DLD1 (cell line): Measurements from ENCODE around the gene KIF3C.
"Not testable (repeated sequence)": the region's sequence is repeated elsewhere in the genome, so short reads cannot be mapped to it uniquely, and the experiment has no call there.

Experiments used
- in situ Hi-C: cut with HindIII; loops from 2 replicates; pipeline ENCODE4 v1.10.0; 2017; ENCODE audit warnings: low sequenced_read_pairs

Gene KIF3C

GRCh38 chr2:26000561-26001082, 18.3 kb upstream of the KIF3C start:
- in situ Hi-C loops, result no loop called here

- in situ Hi-C loops, result not testable (repeated sequence)
These were observed 17.1 kb upstream of the KIF3C start for GRCh38 chr2:25999406-25999805.

- in situ Hi-C loops, result not testable (repeated sequence)
These were observed 16.6 kb upstream of the KIF3C start for GRCh38 chr2:25998816-25999383.

GRCh38 chr2:25996844-25997243, 14.5 kb upstream of the KIF3C start:
- in situ Hi-C loops, result no loop called here

GRCh38 chr2:25994509-25994908, 12.2 kb upstream of the KIF3C start:
- in situ Hi-C loops, result no loop called here

- in situ Hi-C loops, result no loop called here
These were observed 10.8 kb upstream of the KIF3C start for GRCh38 chr2:25993049-25993448.

GRCh38 chr2:25992556-25992955, 10.3 kb upstream of the KIF3C start:
- in situ Hi-C loops, result no loop called here

- in situ Hi-C loops, result no loop called here
These were observed 9.7 kb upstream of the KIF3C start for GRCh38 chr2:25991965-25992364.

GRCh38 chr2:25989154-25989553, 6.9 kb upstream of the KIF3C start:
- in situ Hi-C loops, result no loop called here

- in situ Hi-C loops, result no loop called here
These were observed 5.8 kb upstream of the KIF3C start for GRCh38 chr2:25988134-25988533.

GRCh38 chr2:25983735-25984134, 1.4 kb upstream of the KIF3C start:
- in situ Hi-C loops, result no loop called here

- in situ Hi-C loops, result no loop called here
These were observed 627 bp upstream of the KIF3C start for GRCh38 chr2:25982968-25983280.

- in situ Hi-C loops, result no loop called here
These were observed 563 bp downstream of the KIF3C start for GRCh38 chr2:25981596-25982272.

- in situ Hi-C loops, result no loop called here
These were observed 1.3 kb downstream of the KIF3C start for GRCh38 chr2:25980951-25981350.

- in situ Hi-C loops, result no loop called here
These were observed 2.0 kb downstream of the KIF3C start for GRCh38 chr2:25980076-25980887.

- in situ Hi-C loops, result no loop called here
These were observed 3.3 kb downstream of the KIF3C start for GRCh38 chr2:25979001-25979400.

GRCh38 chr2:25977768-25978167, 4.5 kb downstream of the KIF3C start:
- in situ Hi-C loops, result no loop called here

- in situ Hi-C loops, result no loop called here
These were observed 5.1 kb downstream of the KIF3C start for GRCh38 chr2:25976983-25977741.

GRCh38 chr2:25972049-25972823, 10.1 kb downstream of the KIF3C start:
- in situ Hi-C loops, result no loop called here

- in situ Hi-C loops, result no loop called here
These were observed 10.7 kb downstream of the KIF3C start for GRCh38 chr2:25971596-25971995.
